Trophoblast cell (in vitro differentiated cells and primary cell): Measurements from ENCODE around the gene POC1B.
A peak's percentile ranks its signal among the peaks of the same experiment; 100 is the strongest.
"Not testable (repeated sequence)": the region's sequence is repeated elsewhere in the genome, so short reads cannot be mapped to it uniquely, and the experiment has no call there.

Experiments
- DNase-seq, 2 donors: peaks; one replicate each; pipeline ENCODE4 v3.0.0-alpha.2; 2016
- H2AFZ ChIP-seq: 2 replicates; pipeline ENCODE4 v1.6.1; 2013; ENCODE audit warnings: low read length, moderate library complexity, mild to moderate bottlenecking; ENCODE audit not compliant: insufficient read depth, poor library complexity
- H2AK5ac ChIP-seq: 2 replicates; pipeline ENCODE4 v1.6.1; 2013; ENCODE audit warnings: mild to moderate bottlenecking, low read length
- H2BK120ac ChIP-seq: 2 replicates; pipeline ENCODE4 v1.6.1; 2013; ENCODE audit warnings: low read length, mild to moderate bottlenecking, moderate library complexity; ENCODE audit not compliant: insufficient read depth, poor library complexity
- H2BK12ac ChIP-seq: 2 replicates; pipeline ENCODE4 v1.6.1; 2013; ENCODE audit warnings: mild to moderate bottlenecking, low read length, moderate library complexity
- H2BK5ac ChIP-seq: 2 replicates; pipeline ENCODE4 v1.6.1; 2013; ENCODE audit warnings: low read length, low read depth, moderate library complexity, mild to moderate bottlenecking; ENCODE audit not compliant: poor library complexity
- H3K14ac ChIP-seq: 2 replicates; pipeline ENCODE4 v1.6.1; 2013; ENCODE audit warnings: mild to moderate bottlenecking, low read length
- H3K18ac ChIP-seq: 2 replicates; pipeline ENCODE4 v1.6.1; 2013; ENCODE audit warnings: mild to moderate bottlenecking, low read length
- H3K23ac ChIP-seq: 2 replicates; pipeline ENCODE4 v1.6.1; 2013; ENCODE audit warnings: low read length
- H3K27ac ChIP-seq: 2 replicates; pipeline ENCODE4 v1.5.1; 2013; ENCODE audit warnings: low read depth, mild to moderate bottlenecking, inconsistent platforms, low read length, moderate library complexity
- H3K27me3 ChIP-seq: 2 replicates; pipeline ENCODE4 v1.6.1; 2013; ENCODE audit warnings: inconsistent platforms, mild to moderate bottlenecking, low read length, moderate library complexity; ENCODE audit not compliant: insufficient read depth
- H3K36me3 ChIP-seq, 2 experiments: 1 replicate in 1 of 2; 2 replicates in 1 of 2; pipeline ENCODE4 v1.6.1; 2013; ENCODE audit warnings: low read length in 2 of 2, mild to moderate bottlenecking in 2 of 2, moderate library complexity in 1 of 2; ENCODE audit not compliant: insufficient read depth in 2 of 2, control insufficient read depth in 1 of 2
- H3K4ac ChIP-seq: 2 replicates; pipeline ENCODE4 v1.6.1; 2013; ENCODE audit warnings: low read depth, mild to moderate bottlenecking, low read length, moderate library complexity
- H3K4me1 ChIP-seq, 2 experiments: 1 replicate in 1 of 2; 2 replicates in 1 of 2; pipeline ENCODE4 v1.6.1; 2013; ENCODE audit warnings: low read length in 2 of 2, mild to moderate bottlenecking in 2 of 2, moderate library complexity in 1 of 2; ENCODE audit not compliant: insufficient read depth in 2 of 2, control insufficient read depth in 1 of 2
- H3K4me2 ChIP-seq: 2 replicates; pipeline ENCODE4 v1.6.1; 2013; ENCODE audit warnings: inconsistent platforms, mild to moderate bottlenecking, low read length, moderate library complexity
- H3K4me3 ChIP-seq: 2 replicates; pipeline ENCODE4 v1.5.1; 2013; ENCODE audit warnings: mild to moderate bottlenecking, low read depth, low read length, inconsistent platforms
- H3K79me1 ChIP-seq: one replicate; pipeline ENCODE4 v1.6.1; 2013; ENCODE audit warnings: low read length
- H3K79me2 ChIP-seq: 2 replicates; pipeline ENCODE4 v1.6.1; 2013; ENCODE audit warnings: low read length, mild to moderate bottlenecking; ENCODE audit not compliant: control insufficient read depth, insufficient read depth, poor library complexity
- H3K9ac ChIP-seq: 2 replicates; pipeline ENCODE4 v1.6.1; 2013; ENCODE audit warnings: mild to moderate bottlenecking, low read length
- H3K9me3 ChIP-seq: 2 replicates; pipeline ENCODE4 v1.6.1; 2013; ENCODE audit warnings: low read depth, mild to moderate bottlenecking, control low read depth, inconsistent platforms, low read length; ENCODE audit not compliant: insufficient read depth
- H4K12ac ChIP-seq: 2 replicates; pipeline ENCODE4 v1.6.1; 2013; ENCODE audit warnings: low read depth, mild to moderate bottlenecking, low read length, moderate library complexity
- H4K8ac ChIP-seq: 2 replicates; pipeline ENCODE4 v1.6.1; 2013; ENCODE audit warnings: low read depth, mild to moderate bottlenecking, low read length, moderate library complexity
- H4K91ac ChIP-seq: one replicate; pipeline ENCODE4 v1.6.1; 2013; ENCODE audit warnings: low read depth, mild to moderate bottlenecking, low read length, moderate library complexity
- WGBS: extraction: QIAGEN DNeasy Blood & Tissue Kit; methylation state at CpG from one replicate; pipeline ENCODE4 v1.1.7; 2013; ENCODE audit warnings: missing lambda C conversion rate; ENCODE audit not compliant: insufficient read length, insufficient coverage; ENCODE audit errors: extremely low coverage; 5-methylcytosine and 5-hydroxymethylcytosine counted together

The POC1B gene

GRCh38 chr12:89461649-89462612 is 63.9 kb downstream of the POC1B start:
- Histone ChIP-seq H3K9me3 (no peaks in the 10 kb centered on the region), H2BK120ac (no peak overlapping the region), H3K18ac (no peak overlapping the region), H3K14ac (no peak overlapping the region), H3K27me3 (no peaks in the 10 kb centered on the region), H3K9ac (no peak overlapping the region), H2BK12ac (no peak overlapping the region), H4K91ac (no peak overlapping the region), H2AK5ac (no peak overlapping the region), H3K27ac (no peak overlapping the region), H3K4ac (no peak overlapping the region), H3K79me2 (no peaks in the 10 kb centered on the region), H3K23ac (no peak overlapping the region), H2BK5ac (no peak overlapping the region), H3K4me3 (no peak overlapping the region), H4K8ac (no peak overlapping the region), H3K4me2 (no peak overlapping the region), H4K12ac (no peak overlapping the region), H3K4me1 (no peaks in the 10 kb centered on the region), H3K79me1 (no peaks in the 10 kb centered on the region), H3K36me3 (no peaks in the 10 kb centered on the region), H2AFZ (no peak overlapping the region)
- DNase-seq = peak in 1 of 2 donors; percentile 80
- no CpG with 5 or more reads among the region's 6 CpGs for WGBS

- DNase-seq = peak in 1 of 2 donors; percentile 23
- H2AFZ ChIP-seq = no peak overlapping the region
- no peak overlapping the region for H3K4me3 ChIP-seq
- no peak overlapping the region for H3K14ac ChIP-seq
- H3K79me1 ChIP-seq = no peaks in the 10 kb centered on the region
- H2BK5ac ChIP-seq = no peak overlapping the region
- H2BK120ac ChIP-seq = no peak overlapping the region
- no peak overlapping the region for H4K91ac ChIP-seq
- H2AK5ac ChIP-seq = no peak overlapping the region
- no peak overlapping the region for H3K9ac ChIP-seq
- no peaks in the 10 kb centered on the region for H3K4me1 ChIP-seq
- no peaks in the 10 kb centered on the region for H3K9me3 ChIP-seq
- no peak overlapping the region for H3K23ac ChIP-seq
- no peaks in the 10 kb centered on the region for H3K27me3 ChIP-seq
- H3K79me2 ChIP-seq = no peaks in the 10 kb centered on the region
- no peak overlapping the region for H4K12ac ChIP-seq
- no peak overlapping the region for H3K18ac ChIP-seq
- no peak overlapping the region for H3K27ac ChIP-seq
- no peak overlapping the region for H4K8ac ChIP-seq
- H3K36me3 ChIP-seq = no peaks in the 10 kb centered on the region
- H2BK12ac ChIP-seq = no peak overlapping the region
- no peak overlapping the region for H3K4ac ChIP-seq
- WGBS = no CpG with 5 or more reads among the region's 4 CpGs
- H3K4me2 ChIP-seq = no peak overlapping the region
Observed at GRCh38 chr12:89461190-89461589, 64.7 kb downstream of the POC1B start.

GRCh38 chr12:89459279-89459678 is 66.6 kb downstream of the POC1B start:
- H2AFZ ChIP-seq, H2BK12ac ChIP-seq, H4K91ac ChIP-seq, H2BK5ac ChIP-seq, H3K18ac ChIP-seq, H3K4me3 ChIP-seq, H3K9ac ChIP-seq, H3K79me2 ChIP-seq, DNase-seq, H3K14ac ChIP-seq, H4K8ac ChIP-seq, H3K4me2 ChIP-seq, H3K23ac ChIP-seq, H3K4me1 ChIP-seq, H3K9me3 ChIP-seq, H2AK5ac ChIP-seq, H3K4ac ChIP-seq, H3K79me1 ChIP-seq, H3K27ac ChIP-seq, H4K12ac ChIP-seq, H2BK120ac ChIP-seq, H3K27me3 ChIP-seq, H3K36me3 ChIP-seq: not testable (repeated sequence)
- no CpG with 5 or more reads among the region's 4 CpGs for WGBS

GRCh38 chr12:89456565-89456964 is 69.3 kb downstream of the POC1B start:
- Histone ChIP-seq H4K12ac (no peak overlapping the region), H3K27me3 (no peaks in the 10 kb centered on the region), H4K8ac (no peak overlapping the region), H2AFZ (no peak overlapping the region), H3K36me3 (no peaks in the 10 kb centered on the region), H3K4me2 (no peak overlapping the region), H2BK5ac (no peak overlapping the region), H3K27ac (no peak overlapping the region), H3K18ac (no peak overlapping the region), H3K79me2 (no peaks in the 10 kb centered on the region), H3K9me3 (no peaks in the 10 kb centered on the region), H3K14ac (no peak overlapping the region), H4K91ac (no peak overlapping the region), H3K4ac (no peak overlapping the region), H3K4me1 (peaks cover 5 to 6% of the 10 kb centered on the region in 2 experiments), H2BK12ac (no peak overlapping the region), H3K79me1 (peaks cover 4% of the 10 kb centered on the region), H3K23ac (no peak overlapping the region), H3K9ac (no peak overlapping the region), H3K4me3 (no peak overlapping the region), H2AK5ac (no peak overlapping the region), H2BK120ac (no peak overlapping the region)
- no peak for DNase-seq
- WGBS = no CpG with 5 or more reads among the region's 1 CpG
